ENCODE results near the gene ACTL8.

The ACTL8 gene

GRCh38 chr1:17805869-17806684 is 50.9 kb downstream of the ACTL8 start:
- TF ChIP-seq, protein P1, sequence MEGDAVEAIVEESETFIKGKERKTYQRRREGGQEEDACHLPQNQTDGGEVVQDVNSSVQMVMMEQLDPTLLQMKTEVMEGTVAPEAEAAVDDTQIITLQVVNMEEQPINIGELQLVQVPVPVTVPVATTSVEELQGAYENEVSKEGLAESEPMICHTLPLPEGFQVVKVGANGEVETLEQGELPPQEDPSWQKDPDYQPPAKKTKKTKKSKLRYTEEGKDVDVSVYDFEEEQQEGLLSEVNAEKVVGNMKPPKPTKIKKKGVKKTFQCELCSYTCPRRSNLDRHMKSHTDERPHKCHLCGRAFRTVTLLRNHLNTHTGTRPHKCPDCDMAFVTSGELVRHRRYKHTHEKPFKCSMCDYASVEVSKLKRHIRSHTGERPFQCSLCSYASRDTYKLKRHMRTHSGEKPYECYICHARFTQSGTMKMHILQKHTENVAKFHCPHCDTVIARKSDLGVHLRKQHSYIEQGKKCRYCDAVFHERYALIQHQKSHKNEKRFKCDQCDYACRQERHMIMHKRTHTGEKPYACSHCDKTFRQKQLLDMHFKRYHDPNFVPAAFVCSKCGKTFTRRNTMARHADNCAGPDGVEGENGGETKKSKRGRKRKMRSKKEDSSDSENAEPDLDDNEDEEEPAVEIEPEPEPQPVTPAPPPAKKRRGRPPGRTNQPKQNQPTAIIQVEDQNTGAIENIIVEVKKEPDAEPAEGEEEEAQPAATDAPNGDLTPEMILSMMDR (IDR thresholded peaks at IDR 0.05): no peak

DNA sequence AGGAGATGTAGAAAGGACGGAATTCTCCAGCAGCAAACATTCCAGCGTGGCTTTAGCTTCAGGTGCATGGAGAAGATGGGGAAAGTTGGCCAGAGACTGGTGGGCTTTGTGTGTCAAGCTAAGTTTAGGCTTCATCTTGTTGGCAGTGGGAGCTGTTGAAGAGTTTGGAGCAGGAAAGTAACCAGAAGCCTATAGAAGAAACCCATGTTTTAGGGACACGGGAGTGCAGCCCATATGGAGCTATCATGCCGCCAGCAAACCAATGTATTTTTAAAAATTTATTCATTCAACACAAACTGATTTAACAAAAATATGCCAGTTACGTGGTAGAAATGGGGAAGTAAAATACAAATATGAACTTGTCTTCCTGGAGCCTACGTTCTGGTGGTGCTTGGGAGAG is 53.7 kb downstream of the ACTL8 start:
- TF ChIP-seq, protein P1 (IDR thresholded peaks at IDR 0.05): no peak

- TF ChIP-seq, protein P1 (IDR thresholded peaks at IDR 0.05): no peak
Observed at GRCh38 chr1:17810668-17811067, 55.5 kb downstream of the ACTL8 start.

DNA sequence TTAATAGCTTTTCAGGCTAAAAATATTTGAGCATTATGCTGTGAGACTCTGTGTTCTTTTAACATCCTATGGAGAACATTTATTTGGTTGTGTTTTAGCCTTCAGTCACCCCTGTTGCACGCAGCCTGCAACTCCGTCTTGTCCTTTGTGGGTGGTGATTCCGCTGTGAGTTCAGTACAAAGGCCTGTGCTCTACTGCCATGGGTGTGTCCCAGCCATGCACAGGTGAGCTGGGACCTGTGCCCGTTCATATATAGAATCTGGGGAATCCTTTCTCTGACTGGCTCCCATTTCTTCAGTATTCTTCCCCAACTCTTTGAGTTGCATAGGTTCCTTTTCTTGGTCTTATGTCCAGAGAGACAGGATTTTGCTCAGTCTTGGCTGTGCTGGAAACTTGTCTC is 61.4 kb downstream of the ACTL8 start:
- TF ChIP-seq, protein P1 (IDR thresholded peaks at IDR 0.05): no peak

- TF ChIP-seq, protein P1 (IDR thresholded peaks at IDR 0.05): no peak
Observed at GRCh38 chr1:17819129-17819802, 64.1 kb downstream of the ACTL8 start.

DNA sequence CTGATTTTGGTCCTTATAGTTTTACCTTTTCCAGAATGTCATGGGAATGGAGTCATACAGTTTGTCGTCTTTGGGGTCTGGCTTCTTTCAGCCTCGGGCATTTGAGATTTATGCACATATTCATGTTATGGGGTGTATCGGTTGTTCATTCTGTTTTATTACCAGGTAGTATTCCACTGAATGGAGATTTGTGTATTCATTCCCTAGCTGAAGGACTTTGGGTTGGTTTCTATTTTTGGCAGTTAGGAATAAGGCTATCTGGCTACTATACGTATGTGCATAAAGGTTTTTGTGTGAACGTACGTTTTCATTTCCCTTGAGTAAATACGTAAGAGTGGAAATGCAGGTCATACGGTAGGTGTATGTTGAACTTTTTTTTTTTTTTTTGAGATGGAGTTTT is 65.1 kb downstream of the ACTL8 start:
- TF ChIP-seq, protein P1 (IDR thresholded peaks at IDR 0.05): no peak

- TF ChIP-seq, protein P1 (IDR thresholded peaks at IDR 0.05): no peak
Observed at GRCh38 chr1:17822741-17823426, 67.8 kb downstream of the ACTL8 start.

All from LNCAP (cell line).